ENCODE data around the gene RIPPLY3.

The RIPPLY3 gene

DNA sequence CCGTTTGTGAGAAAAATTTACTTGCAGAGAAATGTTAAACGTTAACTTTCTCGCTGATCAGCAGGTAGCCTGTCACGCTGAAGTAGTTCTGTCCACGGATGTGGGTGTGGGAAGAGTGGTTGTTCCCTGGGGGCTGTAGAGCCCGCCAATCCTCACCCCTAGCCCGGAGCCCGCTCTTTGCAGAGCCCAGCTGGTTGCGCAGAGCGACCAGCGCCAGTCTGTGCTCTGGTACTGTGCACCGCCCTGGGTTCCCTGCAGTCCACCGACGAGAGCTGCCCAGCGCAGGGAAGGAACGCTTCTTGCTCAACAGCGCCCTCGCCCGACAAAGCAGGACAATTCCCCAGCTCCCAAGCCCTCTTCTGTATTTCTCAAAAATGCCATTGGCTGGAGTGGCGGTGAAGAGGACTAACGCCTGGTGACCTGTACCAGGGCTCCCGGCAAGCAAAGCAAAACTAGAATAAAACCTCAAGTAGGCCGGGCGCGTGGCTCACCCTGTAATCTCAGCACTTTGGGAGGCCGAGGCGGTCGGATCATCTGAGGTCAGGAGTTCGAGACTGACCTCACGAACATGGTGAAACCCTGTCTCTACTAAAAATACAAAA lies 3.3 kb downstream of the RIPPLY3 start (continued):
- TF ChIP-seq ZNF174 (tag by site-specific recombination; IDR thresholded peaks at IDR 0.05) (no peak), ZNF391 (tag by site-specific recombination; IDR thresholded peaks at IDR 0.05; ENCODE audit: borderline replicate concordance, low read depth) (no peak), ZNF610 (tag by site-specific recombination; IDR thresholded peaks at IDR 0.05; ENCODE audit: borderline replicate concordance) (peak; percentile 86), MEIS1 (CRISPR knock-in tag; IDR thresholded peaks at IDR 0.05; ENCODE audit: borderline replicate concordance) (no peak), ZNF776 (tag by site-specific recombination; IDR thresholded peaks at IDR 0.05; ENCODE audit: borderline replicate concordance) (no peak)

GRCh38 chr21:37017951-37018679 lies 11.6 kb downstream of the RIPPLY3 start:
- no peaks in the 10 kb centered on the region for H3K9me3 ChIP-seq (ENCODE audit: control insufficient read depth, insufficient read depth, low read depth, low read length)
- H3K27ac ChIP-seq (ENCODE audit: extremely low read depth, low read depth, low read length): no peak overlapping the region
- no peaks in the 10 kb centered on the region for H3K4me1 ChIP-seq (ENCODE audit: control insufficient read depth, insufficient read depth, low read length)
- ChIA-PET CTCF (interaction anchor here (0.6 to 1.1 kb wide), 2 partner anchors 8 to 94 kb away, joined by 3 to 4 read pairs; no protein-coding TSS in a partner anchor), POLR2A (no interaction called here)
- 0 out of 2 replicates have a peak, but pooled peaks have one; percentile 24 for TF ChIP-seq PRDM1 (tag by site-specific recombination; IDR thresholded peaks at IDR 0.05)
- no peak for TF ChIP-seq ZNF449 (tag by site-specific recombination; IDR thresholded peaks at IDR 0.05)
- 0 out of 2 replicates have a peak, but pooled peaks have one; percentile 45 for TF ChIP-seq ZNF10 (tag by site-specific recombination; IDR thresholded peaks at IDR 0.05)
- TF ChIP-seq, protein P1, sequence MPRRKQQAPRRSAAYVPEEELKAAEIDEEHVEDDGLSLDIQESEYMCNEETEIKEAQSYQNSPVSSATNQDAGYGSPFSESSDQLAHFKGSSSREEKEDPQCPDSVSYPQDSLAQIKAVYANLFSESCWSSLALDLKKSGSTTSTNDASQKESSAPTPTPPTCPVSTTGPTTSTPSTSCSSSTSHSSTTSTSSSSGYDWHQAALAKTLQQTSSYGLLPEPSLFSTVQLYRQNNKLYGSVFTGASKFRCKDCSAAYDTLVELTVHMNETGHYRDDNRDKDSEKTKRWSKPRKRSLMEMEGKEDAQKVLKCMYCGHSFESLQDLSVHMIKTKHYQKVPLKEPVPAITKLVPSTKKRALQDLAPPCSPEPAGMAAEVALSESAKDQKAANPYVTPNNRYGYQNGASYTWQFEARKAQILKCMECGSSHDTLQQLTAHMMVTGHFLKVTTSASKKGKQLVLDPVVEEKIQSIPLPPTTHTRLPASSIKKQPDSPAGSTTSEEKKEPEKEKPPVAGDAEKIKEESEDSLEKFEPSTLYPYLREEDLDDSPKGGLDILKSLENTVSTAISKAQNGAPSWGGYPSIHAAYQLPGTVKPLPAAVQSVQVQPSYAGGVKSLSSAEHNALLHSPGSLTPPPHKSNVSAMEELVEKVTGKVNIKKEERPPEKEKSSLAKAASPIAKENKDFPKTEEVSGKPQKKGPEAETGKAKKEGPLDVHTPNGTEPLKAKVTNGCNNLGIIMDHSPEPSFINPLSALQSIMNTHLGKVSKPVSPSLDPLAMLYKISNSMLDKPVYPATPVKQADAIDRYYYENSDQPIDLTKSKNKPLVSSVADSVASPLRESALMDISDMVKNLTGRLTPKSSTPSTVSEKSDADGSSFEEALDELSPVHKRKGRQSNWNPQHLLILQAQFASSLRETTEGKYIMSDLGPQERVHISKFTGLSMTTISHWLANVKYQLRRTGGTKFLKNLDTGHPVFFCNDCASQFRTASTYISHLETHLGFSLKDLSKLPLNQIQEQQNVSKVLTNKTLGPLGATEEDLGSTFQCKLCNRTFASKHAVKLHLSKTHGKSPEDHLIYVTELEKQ (tag by site-specific recombination; IDR thresholded peaks at IDR 0.05; ENCODE audit: borderline replicate concordance): no peak
- no peak for TF ChIP-seq PRDM6 (tag by site-specific recombination; IDR thresholded peaks at IDR 0.05)
- TF ChIP-seq ZNF223 (tag by site-specific recombination; IDR thresholded peaks at IDR 0.05): no peak
- no peaks in the 10 kb centered on the region for H3K36me3 ChIP-seq (ENCODE audit: control insufficient read depth in 2 of 2, insufficient read depth in 1 of 2, low read length in 2 of 2)
- H3K4me3 ChIP-seq (ENCODE audit: low read depth, low read length): no peak overlapping the region

- H3K36me3 ChIP-seq (ENCODE audit: control insufficient read depth in 2 of 2, insufficient read depth in 1 of 2, low read length in 2 of 2): no peaks in the 10 kb centered on the region
- H3K4me3 ChIP-seq (ENCODE audit: low read depth, low read length): no peak overlapping the region
- ChIA-PET POLR2A (interaction anchor here (1.1 kb wide), 1 partner anchor 537 kb away, joined by 3 read pairs; no protein-coding TSS in a partner anchor), CTCF (interaction anchor here (0.6 to 2.0 kb wide), 6 partner anchors 15 to 60 kb away, joined by 3 to 9 read pairs (median 6); partner anchors contain the start of gene RIPPLY3)
- H3K27ac ChIP-seq (ENCODE audit: extremely low read depth, low read depth, low read length): no peak overlapping the region
- no peak for TF ChIP-seq ZNF19 (tag by site-specific recombination; IDR thresholded peaks at IDR 0.05; ENCODE audit: low read depth)
- no peaks in the 10 kb centered on the region for H3K9me3 ChIP-seq (ENCODE audit: control insufficient read depth, insufficient read depth, low read depth, low read length)
- no peaks in the 10 kb centered on the region for H3K4me1 ChIP-seq (ENCODE audit: control insufficient read depth, insufficient read depth, low read length)
Observed at GRCh38 chr21:37026499-37026898, 20.0 kb downstream of the RIPPLY3 start.

Measured in HEK293 (cell line).